Ishikawa (cell line): ENCODE results near the gene ACOXL.

Experiments used
- CEBPB ChIP-seq: IDR thresholded peaks from 2 replicates; pipeline ENCODE4 v1.6.1; 2012
- CREB1 ChIP-seq: IDR thresholded peaks from 2 replicates; pipeline ENCODE4 v1.6.1; 2012; ENCODE audit warnings: low read depth
- EGR1 ChIP-seq: IDR thresholded peaks from 2 replicates; pipeline ENCODE4 v1.6.1; 2012
- FOXM1 ChIP-seq: IDR thresholded peaks from 2 replicates; pipeline ENCODE4 v1.6.1; 2012; ENCODE audit warnings: low read depth, borderline replicate concordance
- MAX ChIP-seq: IDR thresholded peaks from 2 replicates; pipeline ENCODE4 v1.6.1; 2012
- RAD21 ChIP-seq: IDR thresholded peaks from 2 replicates; pipeline ENCODE4 v1.6.1; 2012; ENCODE audit warnings: low read depth
- TAF1 ChIP-seq: IDR thresholded peaks from 2 replicates; pipeline ENCODE4 v1.6.1; 2012; ENCODE audit warnings: low read depth, mild to moderate bottlenecking
- TEAD4 ChIP-seq: IDR thresholded peaks from 2 replicates; pipeline ENCODE4 v1.6.1; 2012
- YY1 ChIP-seq: IDR thresholded peaks from 2 replicates; pipeline ENCODE4 v1.6.1; 2012; ENCODE audit warnings: low read depth

- no peak for TF ChIP-seq MAX
- no peak for TF ChIP-seq RAD21
- TF ChIP-seq CEBPB, result no peak
- no peak for TF ChIP-seq YY1
- TF ChIP-seq EGR1, result no peak
- TF ChIP-seq CREB1, result no peak
- no peak for TF ChIP-seq TEAD4
- no peak for TF ChIP-seq FOXM1
- TF ChIP-seq TAF1, result no peak
These were observed 3.3 kb upstream of the ACOXL start for GRCh38 chr2:110729106-110729505.
